Left lung (tissue), 10 donors: Measurements from ENCODE around the gene MED15. TPM values are rescaled to one million over a fixed set of nuclear protein-coding genes. Genes with fewer than 3 reads are reported as not detected.

Experiments
- ATAC-seq: fragments of 200-7000 bp; cut with Tn5 transposase; one replicate; pipeline ENCODE4 v1.9.1; 2020; ENCODE audit warnings: moderate library complexity
- DNase-seq, 4 donors: peaks; one replicate each; pipeline ENCODE4 v3.0.0-alpha.2; 2013 to 2020
- H3K27ac ChIP-seq, 2 donors: fragments of 200-600 bp; sonication (generic) in 1 of 2; one replicate each; pipeline versions ENCODE4 v1.5.0 to v1.8.0; 2020 to 2021
- H3K27me3 ChIP-seq, 2 donors: fragments of 200-600 bp; sonication (generic) in 1 of 2; one replicate each; pipeline versions ENCODE4 v1.5.0 to v1.8.0; 2020 to 2021
- H3K36me3 ChIP-seq, 2 donors: fragments of 200-600 bp; sonication (generic) in 1 of 2; one replicate each; pipeline versions ENCODE4 v1.5.0 to v1.8.0; 2020 to 2021
- H3K4me1 ChIP-seq, 2 donors: fragments of 200-600 bp; one replicate each; pipeline ENCODE4 v1.8.0; 2021
- H3K4me3 ChIP-seq, 2 donors: fragments of 200-600 bp; sonication (generic) in 1 of 2; one replicate each; pipeline versions ENCODE4 v1.5.0 to v1.8.0; 2020 to 2021; ENCODE audit warnings: mild to moderate bottlenecking in 1 of 2
- H3K9me3 ChIP-seq, 2 donors: fragments of 200-600 bp; sonication (generic) in 1 of 2; one replicate each; pipeline versions ENCODE4 v1.5.0 to v1.8.0; 2020 to 2021
- CTCF ChIP-seq, 2 donors: fragments of 200-600 bp; sonication (generic) in 1 of 2; IDR thresholded peaks; one replicate each; pipeline versions ENCODE4 v1.5.0 to v1.8.0; 2021; ENCODE audit warnings: antibody characterized with exemption in 2 of 2
- intact Hi-C, 2 donors: fragments of 100-400 bp; cut with DNase I; formaldehyde crosslinking; loops; one replicate each; pipeline versions ENCODE4 v1.11.2 to v1.14.2; 2022
- polyA plus RNA-seq, 6 donors: library from polyadenylated mRNA; unstranded; fragments of 120-200 nt; gene quantifications; one replicate each; pipeline ENCODE4 v1.2.1, GENCODE V29; 2013; ENCODE audit not compliant: insufficient read length in 6 of 6
- total RNA-seq, 2 donors: library from RNA; stranded (reverse); fragmentation: NEBNext Ultra II Directional; extraction: Animal tissue kit (Norgen Biotek cat#: 25700); gene quantifications; one replicate each; pipeline ENCODE4 v1.2.1, GENCODE V29; 2021
- donor health status: DM: no; HTN: yes; CAD: no.
- donor health status: DM: no; HTN: no; CAD: no.

MED15 gene
- total and polyA plus RNA-seq, 8 donors: 47.2 to 121 (median 56.3) TPM

GRCh38 chr22:20580179-20580578 lies 72.8 kb downstream of the MED15 start:
- no peak for TF ChIP-seq CTCF (IDR thresholded peaks at IDR 0.05)
- H3K9me3 ChIP-seq: no peaks in the 10 kb centered on the region
- H3K4me3 ChIP-seq: no peak overlapping the region
- peaks cover 0 to 28% of the 10 kb centered on the region in 2 donors for H3K4me1 ChIP-seq
- H3K27me3 ChIP-seq: no peaks in the 10 kb centered on the region
- DNase-seq (no peak), ATAC-seq (peak; percentile 42)
- H3K36me3 ChIP-seq: peaks cover 0 to 100% of the 10 kb centered on the region in 2 donors
- intact Hi-C loops: no loop called here
- no peak overlapping the region for H3K27ac ChIP-seq

- DNase-seq (no peak), ATAC-seq (no peak)
- Histone ChIP-seq H3K27ac (no peak overlapping the region), H3K27me3 (no peaks in the 10 kb centered on the region), H3K4me3 (no peak overlapping the region), H3K36me3 (peaks cover 0 to 100% of the 10 kb centered on the region in 2 donors), H3K4me1 (peaks cover 0 to 26% of the 10 kb centered on the region in 2 donors), H3K9me3 (no peaks in the 10 kb centered on the region)
- no peak for TF ChIP-seq CTCF (IDR thresholded peaks at IDR 0.05)
- intact Hi-C loops: no loop called here
These were observed 73.4 kb downstream of the MED15 start for GRCh38 chr22:20580611-20581502.

- peak in 1 of 4 donors; percentile 61 for DNase-seq
- peaks cover 0 to 100% of the 10 kb centered on the region in 2 donors for H3K36me3 ChIP-seq
These were observed 74.2 kb downstream of the MED15 start for GRCh38 chr22:20581503-20582170.

GRCh38 chr22:20582171-20582511 lies 74.7 kb downstream of the MED15 start:
- DNase-seq (no peak), ATAC-seq (no peak)
- no peaks in the 10 kb centered on the region for H3K27me3 ChIP-seq
- intact Hi-C loops: no loop called here
- no peak for TF ChIP-seq CTCF (IDR thresholded peaks at IDR 0.05)
- peaks cover 0 to 13% of the 10 kb centered on the region in 2 donors for H3K4me1 ChIP-seq
- H3K36me3 ChIP-seq: peaks cover 0 to 100% of the 10 kb centered on the region in 2 donors
- no peaks in the 10 kb centered on the region for H3K9me3 ChIP-seq
- no peak overlapping the region for H3K4me3 ChIP-seq
- no peak overlapping the region for H3K27ac ChIP-seq

More at GRCh38 chr22:20581503-20582170, 74.2 kb downstream of the MED15 start:
- ATAC-seq: no peak
- intact Hi-C loops: no loop called here
- Histone ChIP-seq H3K27ac (no peak overlapping the region), H3K4me1 (peaks cover 0 to 18% of the 10 kb centered on the region in 2 donors), H3K9me3 (no peaks in the 10 kb centered on the region), H3K4me3 (no peak overlapping the region), H3K27me3 (no peaks in the 10 kb centered on the region)
- no peak for TF ChIP-seq CTCF (IDR thresholded peaks at IDR 0.05)
